ENCODE measurements around the gene ZCCHC8. TPM values are rescaled to one million over a fixed set of nuclear protein-coding genes. Genes with fewer than 3 reads are reported as not detected.
"Not testable (repeated sequence)": the region's sequence is repeated elsewhere in the genome, so short reads cannot be mapped to it uniquely, and the experiment has no call there.

Gene ZCCHC8
- total RNA-seq, 1 experiment from 2014 or later = 30.5 TPM

DNA sequence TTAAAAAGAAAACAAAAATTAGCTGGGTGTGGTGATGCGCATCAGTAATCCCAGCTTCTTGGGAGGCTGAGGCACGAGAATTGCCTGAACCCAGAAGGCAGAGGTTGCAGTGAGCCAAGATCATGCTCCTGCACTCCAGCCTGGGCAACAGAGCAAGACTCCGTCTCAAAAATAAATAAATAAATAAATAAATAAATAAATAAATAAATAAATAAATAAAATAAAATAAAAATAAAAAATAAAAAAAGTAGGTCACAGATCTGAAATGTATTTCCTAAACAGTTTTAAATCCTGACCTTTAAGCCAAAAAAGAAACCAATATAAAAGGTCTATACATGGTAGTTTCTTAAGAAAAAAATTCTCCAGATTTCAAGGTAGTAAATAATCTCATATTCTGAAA, 12.3 kb upstream of the ZCCHC8 start:
- intact Hi-C loops (cut with micrococcal nuclease); H3K4me1 ChIP-seq (ENCODE audit: control insufficient read depth in 1 of 2, insufficient read depth in 2 of 2, low read length in 2 of 2); H3K9ac ChIP-seq (ENCODE audit: low read length); H3K4me2 ChIP-seq (ENCODE audit: low read length); H3K4me3 ChIP-seq (replicated peaks in 1 of 2; ENCODE audit: low read depth in 1 of 2, low read length in 2 of 2); DNase-seq (ENCODE audit: low read depth, low spot score); ATAC-seq; H3K27ac ChIP-seq (ENCODE audit: low read depth, low read length); BruUV-seq (replicated peaks); H3K27me3 ChIP-seq (ENCODE audit: insufficient read depth, low read length); H2AFZ ChIP-seq (ENCODE audit: low read depth, low read length, poor library complexity, severe bottlenecking); RAD21 ChIA-PET (ENCODE audit: low non-redundant PET in 1 of 2, low total read pairs in 2 of 2, uncharacterized antibody in 2 of 2, unreplicated experiment in 2 of 2); H3K9me2 ChIP-seq (ENCODE audit: insufficient read depth); H3K9me3 ChIP-seq (ENCODE audit: control insufficient read depth in 1 of 2, insufficient read depth in 1 of 2, low read depth in 1 of 2, low read length in 2 of 2): not testable (repeated sequence)
- CTCF ChIA-PET = interaction anchor here (1.2 kb wide), 1 partner anchor 113 kb away, joined by 4 read pairs; no protein-coding TSS in a partner anchor
- POLR2A ChIA-PET = interaction anchor here (1.3 to 3.3 kb wide), 3 partner anchors 9 to 14 kb away, joined by 5 to 14 read pairs (median 8); partner anchors contain the start of genes KNTC1, RSRC2 and ZCCHC8
- Histone ChIP-seq H3K36me3 (ENCODE audit: control insufficient read depth in 1 of 2, insufficient read depth in 2 of 2, low read length in 2 of 2) (peaks cover 86 to 88% of the 10 kb centered on the region in 2 experiments), H4K20me1 (ENCODE audit: insufficient read depth) (peaks cover 24% of the 10 kb centered on the region; the same call in 1 of the 2 replicates), H3K79me2 (ENCODE audit: insufficient read depth, low read length) (peaks cover 98% of the 10 kb centered on the region)

DNA sequence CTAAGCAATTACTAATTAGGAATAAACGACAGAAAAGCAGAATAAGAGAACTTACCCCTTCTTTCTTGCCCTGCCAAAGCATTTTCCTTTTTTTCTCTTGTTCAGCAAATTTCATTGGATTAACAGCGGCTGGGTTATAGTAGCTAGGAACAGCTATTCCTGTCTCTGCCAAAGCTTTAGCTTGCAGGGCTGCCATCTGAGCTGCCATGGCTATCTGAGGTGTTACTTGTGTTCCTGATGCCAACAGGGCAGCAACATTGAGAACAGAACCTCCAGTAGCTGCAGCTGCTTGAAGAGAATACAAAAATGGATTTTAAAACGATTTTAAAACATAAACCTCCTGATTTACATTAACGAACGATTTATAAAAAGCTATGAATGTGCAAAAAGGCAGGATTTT, 7.4 kb upstream of the ZCCHC8 start:
- ATAC-seq (no peak), DNase-seq (ENCODE audit: low read depth, low spot score) (no peak)
- Histone ChIP-seq H3K4me1 (ENCODE audit: control insufficient read depth in 1 of 2, insufficient read depth in 2 of 2, low read length in 2 of 2) (no peaks in the 10 kb centered on the region), H3K79me2 (ENCODE audit: insufficient read depth, low read length) (peaks cover 63% of the 10 kb centered on the region), H3K4me2 (ENCODE audit: low read length) (no peak overlapping the region), H3K9me3 (ENCODE audit: control insufficient read depth in 1 of 2, insufficient read depth in 1 of 2, low read depth in 1 of 2, low read length in 2 of 2) (no peaks in the 10 kb centered on the region), H3K9me2 (ENCODE audit: insufficient read depth) (no peaks in the 10 kb centered on the region), H3K4me3 (replicated peaks in 1 of 2; ENCODE audit: low read depth in 1 of 2, low read length in 2 of 2) (no peak overlapping the region), H3K9ac (ENCODE audit: low read length) (no peak overlapping the region), H4K20me1 (ENCODE audit: insufficient read depth) (peaks cover 27% of the 10 kb centered on the region; the same call in 1 of the 2 replicates), H3K27ac (ENCODE audit: low read depth, low read length) (no peak overlapping the region), H2AFZ (ENCODE audit: low read depth, low read length, poor library complexity, severe bottlenecking) (no peak overlapping the region), H3K36me3 (ENCODE audit: control insufficient read depth in 1 of 2, insufficient read depth in 2 of 2, low read length in 2 of 2) (peaks cover 75 to 77% of the 10 kb centered on the region in 2 experiments), H3K27me3 (ENCODE audit: insufficient read depth, low read length) (no peaks in the 10 kb centered on the region)
- ChIA-PET RAD21 (ENCODE audit: low non-redundant PET in 1 of 2, low total read pairs in 2 of 2, uncharacterized antibody in 2 of 2, unreplicated experiment in 2 of 2) (no interaction called here), POLR2A (interaction anchor here (1.0 kb wide), 1 partner anchor 19 kb away, joined by 3 read pairs; the partner anchor contains the start of genes KNTC1 and RSRC2), CTCF (no interaction called here)
- intact Hi-C loops (cut with micrococcal nuclease) = no loop called here
- no peak for TF ChIP-seq EZH2 (IDR thresholded peaks at IDR 0.05)
- no peak for TF ChIP-seq ELF1 (IDR thresholded peaks at IDR 0.05; ENCODE audit: borderline replicate concordance, low read depth)
- no peak for TF ChIP-seq CBX3 (IDR thresholded peaks at IDR 0.05; ENCODE audit: low read depth)
- no peak for TF ChIP-seq ZFX (IDR thresholded peaks at IDR 0.05)
- TF ChIP-seq EZH2phosphoT487 (IDR thresholded peaks at IDR 0.05; ENCODE audit: borderline replicate concordance) = no peak
- no TSS peak for BruUV-seq (replicated peaks)

Data from HCT116 (cell line).